Uterus (tissue), 2 donors: ENCODE data around the gene CAAP1.

ENCODE experiments used
- POLR2A ChIP-seq, 2 donors: fragments of 450-650 bp; IDR thresholded peaks; one replicate each; pipeline ENCODE4 v1.6.1; 2016; ENCODE audit warnings: antibody characterized with exemption in 2 of 2, mild to moderate bottlenecking in 1 of 2, moderate library complexity in 1 of 2
- TF ChIP-seq, protein P1 (sequence below), 4 experiments: fragments of 200-600 bp in 2 of 4; fragments of 450-650 bp in 2 of 4; sonication (generic) in 2 of 4; IDR thresholded peaks; one replicate each; pipeline ENCODE4 v1.5.1; 2016 to 2019; ENCODE audit warnings: antibody characterized with exemption in 4 of 4, mild to moderate bottlenecking in 2 of 4, moderate library complexity in 1 of 4

GRCh38 chr9:26893030-26893676 lies 551 bp upstream of the CAAP1 start:
- TF ChIP-seq, protein P1, sequence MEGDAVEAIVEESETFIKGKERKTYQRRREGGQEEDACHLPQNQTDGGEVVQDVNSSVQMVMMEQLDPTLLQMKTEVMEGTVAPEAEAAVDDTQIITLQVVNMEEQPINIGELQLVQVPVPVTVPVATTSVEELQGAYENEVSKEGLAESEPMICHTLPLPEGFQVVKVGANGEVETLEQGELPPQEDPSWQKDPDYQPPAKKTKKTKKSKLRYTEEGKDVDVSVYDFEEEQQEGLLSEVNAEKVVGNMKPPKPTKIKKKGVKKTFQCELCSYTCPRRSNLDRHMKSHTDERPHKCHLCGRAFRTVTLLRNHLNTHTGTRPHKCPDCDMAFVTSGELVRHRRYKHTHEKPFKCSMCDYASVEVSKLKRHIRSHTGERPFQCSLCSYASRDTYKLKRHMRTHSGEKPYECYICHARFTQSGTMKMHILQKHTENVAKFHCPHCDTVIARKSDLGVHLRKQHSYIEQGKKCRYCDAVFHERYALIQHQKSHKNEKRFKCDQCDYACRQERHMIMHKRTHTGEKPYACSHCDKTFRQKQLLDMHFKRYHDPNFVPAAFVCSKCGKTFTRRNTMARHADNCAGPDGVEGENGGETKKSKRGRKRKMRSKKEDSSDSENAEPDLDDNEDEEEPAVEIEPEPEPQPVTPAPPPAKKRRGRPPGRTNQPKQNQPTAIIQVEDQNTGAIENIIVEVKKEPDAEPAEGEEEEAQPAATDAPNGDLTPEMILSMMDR (IDR thresholded peaks at IDR 0.05): no peak
- no peak for TF ChIP-seq POLR2A (IDR thresholded peaks at IDR 0.05)
